ENCODE measurements around the gene GLOD4.
A peak's percentile ranks its signal among the peaks of the same experiment; 100 is the strongest.
"Not testable (repeated sequence)": the region's sequence is repeated elsewhere in the genome, so short reads cannot be mapped to it uniquely, and the experiment has no call there.

Gene GLOD4

DNA sequence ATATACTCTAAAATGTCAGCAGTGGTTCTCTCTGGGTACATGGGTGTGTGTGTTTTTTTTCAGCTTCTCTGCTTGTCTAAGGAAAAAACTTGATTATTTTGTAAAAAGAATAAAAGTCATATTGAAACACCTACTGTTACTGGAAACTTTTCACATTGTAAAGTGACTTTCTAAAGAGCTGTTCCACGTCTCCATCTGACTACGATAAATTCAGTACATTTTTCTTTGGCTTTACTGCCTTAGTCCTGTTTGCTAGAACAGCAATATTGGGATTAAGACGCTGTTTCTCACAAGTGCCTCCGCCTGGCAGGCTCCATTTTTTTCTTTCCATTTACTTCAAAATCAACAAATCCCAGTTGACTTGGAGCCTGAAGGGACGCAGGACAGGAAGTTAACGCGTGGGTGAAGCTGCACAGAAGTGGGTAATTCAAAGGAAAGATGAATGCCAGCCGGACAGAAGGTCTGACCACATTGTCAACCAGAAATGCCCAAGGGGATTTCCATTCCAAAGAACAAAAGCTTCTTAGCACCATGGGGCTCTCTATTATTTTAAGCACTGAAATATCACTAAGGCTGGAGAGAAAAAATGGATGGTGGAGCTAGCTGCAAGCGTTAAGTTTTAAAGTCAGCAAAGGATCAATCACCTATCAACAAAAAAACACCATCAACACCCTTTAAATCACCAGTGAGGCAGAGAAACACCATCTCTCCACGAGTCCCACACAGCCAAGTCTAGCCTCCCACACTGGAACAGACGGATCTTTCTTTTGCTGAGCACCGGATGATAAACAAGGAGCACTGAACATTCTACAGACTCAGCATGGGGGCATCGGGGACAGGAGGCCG is 8.4 kb downstream of the GLOD4 start:
- DNase-seq (ENCODE audit: low spot score) = no peak

DNA sequence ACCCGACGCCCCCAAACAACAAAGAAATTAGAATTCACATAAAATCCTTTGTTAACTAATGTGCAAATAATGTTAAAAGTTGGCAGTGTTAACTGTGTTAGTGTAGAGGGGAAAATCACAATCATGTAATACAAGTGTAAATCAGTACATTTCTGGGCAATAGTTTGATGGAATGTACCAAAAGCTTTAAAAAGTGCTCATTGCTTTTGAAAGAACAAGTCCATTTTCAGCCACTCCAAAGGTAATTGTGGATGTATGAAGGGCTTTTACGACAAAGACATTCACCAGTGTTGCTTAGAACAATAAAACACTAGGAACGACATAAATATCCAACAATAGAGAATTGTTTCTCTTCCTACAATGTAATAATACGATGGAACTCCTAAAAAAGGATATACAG is 9.1 kb downstream of the GLOD4 start:
- DNase-seq (ENCODE audit: low spot score) = peak; percentile 17

DNA sequence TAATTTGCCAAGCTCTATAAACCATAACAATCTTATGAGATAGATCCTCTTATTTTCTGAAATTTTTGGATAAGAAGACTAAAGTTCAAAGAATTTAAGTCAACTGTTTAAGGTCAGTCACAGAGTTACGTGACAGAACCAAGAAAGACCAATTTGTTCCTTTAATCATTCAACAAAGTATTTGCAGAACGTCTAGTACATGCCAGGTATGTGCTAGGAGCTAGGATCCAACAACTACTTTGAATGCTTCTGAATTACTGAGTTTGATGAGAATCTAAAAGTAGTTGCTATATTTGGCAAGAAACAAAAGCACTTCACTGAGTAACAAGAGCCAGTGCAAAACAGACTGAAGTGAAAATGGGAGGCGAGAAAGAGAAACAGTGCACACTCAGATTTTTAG is 15.0 kb downstream of the GLOD4 start:
- DNase-seq (ENCODE audit: low spot score) = no peak

DNA sequence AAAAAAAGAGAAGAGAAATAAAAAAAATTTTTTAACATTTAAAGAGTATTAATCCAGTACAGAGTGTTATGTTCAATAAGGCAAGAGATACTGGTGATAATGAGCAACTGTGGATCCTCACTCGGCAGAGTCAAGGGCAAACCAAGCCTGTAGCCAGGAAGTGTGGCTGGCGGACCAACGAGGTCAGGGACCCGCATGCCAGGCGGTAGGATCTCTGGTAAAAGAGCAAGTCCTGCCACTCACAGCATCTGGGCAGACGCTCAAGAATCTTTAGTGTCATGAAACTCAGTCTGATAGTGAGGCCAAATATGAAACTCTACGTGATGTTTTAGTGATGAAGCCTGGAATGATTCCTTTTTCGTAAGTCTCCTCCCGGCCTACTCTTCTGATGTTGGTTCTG is 21.7 kb downstream of the GLOD4 start:
- no peak for DNase-seq (ENCODE audit: low spot score)

DNA sequence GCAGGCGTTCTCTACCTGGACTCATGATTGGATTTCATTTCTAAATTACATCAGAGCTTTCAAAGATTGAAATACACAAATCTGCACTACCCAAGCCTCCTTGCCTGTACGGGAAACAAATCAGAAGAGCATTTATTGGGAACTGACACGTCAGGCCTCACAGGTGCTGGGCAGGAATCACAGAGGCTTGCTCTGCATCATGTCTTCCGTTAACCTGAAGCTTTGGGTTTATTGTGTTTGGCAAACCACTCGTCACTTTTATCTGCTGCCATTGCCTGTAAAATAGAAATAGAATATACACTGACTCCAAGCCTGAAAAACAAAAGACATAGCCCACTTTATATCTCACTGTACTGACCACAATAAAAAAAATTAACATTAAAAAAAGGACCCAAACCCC is 22.1 kb downstream of the GLOD4 start:
- no peak for DNase-seq (ENCODE audit: low spot score)

DNA sequence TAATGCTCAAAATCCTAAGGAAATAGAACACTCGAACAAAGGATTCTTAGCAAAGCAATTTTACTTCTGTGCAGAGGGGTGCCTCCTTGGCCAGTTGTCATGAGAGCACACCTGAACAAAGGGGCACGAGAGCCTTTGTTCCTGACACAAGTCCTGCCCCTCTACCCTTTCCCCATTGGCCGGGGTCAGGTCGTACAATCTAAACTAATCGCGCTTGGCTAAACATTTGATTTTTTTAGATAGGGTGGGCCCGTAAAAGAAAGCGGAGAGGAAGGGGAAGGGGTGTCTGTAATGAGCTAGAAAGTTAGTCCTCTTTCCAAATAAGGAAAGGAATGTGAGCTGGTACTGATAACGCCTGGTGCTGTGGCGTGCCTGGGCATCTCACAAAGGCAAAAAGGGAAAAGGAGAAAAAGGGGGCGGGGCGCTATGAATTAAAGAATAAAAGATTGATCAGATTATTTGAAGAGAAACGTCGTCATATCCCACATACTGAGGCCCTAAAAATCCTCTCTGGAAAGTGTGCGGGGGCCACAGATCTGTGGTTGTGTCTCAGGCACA is 26.0 kb downstream of the GLOD4 start:
- not testable (repeated sequence) for DNase-seq (ENCODE audit: low spot score)

DNA sequence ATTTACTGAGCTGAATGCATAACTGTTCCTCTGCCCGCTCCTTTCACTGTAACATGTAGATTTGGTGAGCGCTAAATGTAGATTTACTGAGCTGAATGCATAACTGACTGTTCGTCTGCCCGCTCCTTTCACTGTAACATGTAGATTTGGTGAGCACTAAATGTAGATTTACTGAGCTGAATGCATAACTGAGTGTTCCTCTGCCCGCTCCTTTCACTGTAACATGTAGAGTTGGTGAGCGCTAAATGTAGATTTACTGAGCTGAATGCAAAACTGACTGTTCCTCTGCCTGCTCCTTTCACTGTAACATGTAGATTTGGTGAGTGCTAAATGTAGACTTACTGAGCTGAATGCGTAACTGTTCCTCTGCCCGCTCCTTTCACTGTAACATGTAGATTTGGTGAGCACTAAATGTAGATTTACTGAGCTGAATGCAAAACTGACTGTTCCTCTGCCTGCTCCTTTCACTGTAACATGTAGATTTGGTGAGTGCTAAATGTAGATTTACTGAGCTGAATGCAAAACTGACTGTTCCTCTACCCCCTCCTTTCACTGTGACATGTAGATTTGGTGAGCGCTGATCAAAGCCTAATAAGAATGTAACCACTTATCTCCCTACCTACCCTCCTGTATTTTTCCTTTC is 26.6 kb downstream of the GLOD4 start:
- DNase-seq (ENCODE audit: low spot score) = not testable (repeated sequence)

DNA sequence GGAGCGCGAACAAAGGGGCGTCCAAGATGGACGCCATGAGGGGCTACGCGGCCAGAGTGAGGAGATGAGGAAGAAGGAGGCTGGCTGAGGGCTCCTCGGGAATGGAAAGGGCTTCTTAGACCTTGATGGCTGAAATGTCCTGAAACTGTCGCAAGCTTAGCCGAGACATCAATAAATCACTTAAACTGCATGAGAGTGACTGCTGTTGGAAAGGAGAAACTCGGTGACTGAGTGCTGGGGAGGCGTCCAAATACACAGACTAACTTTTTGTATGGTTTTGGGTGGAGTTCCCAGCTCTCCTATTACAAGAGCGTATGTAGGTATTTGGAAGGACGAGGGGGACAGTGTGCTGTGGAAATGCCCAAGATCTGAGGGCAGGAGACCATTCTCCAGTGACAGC is 28.7 kb downstream of the GLOD4 start:
- DNase-seq (ENCODE audit: low spot score) = no peak

DNA sequence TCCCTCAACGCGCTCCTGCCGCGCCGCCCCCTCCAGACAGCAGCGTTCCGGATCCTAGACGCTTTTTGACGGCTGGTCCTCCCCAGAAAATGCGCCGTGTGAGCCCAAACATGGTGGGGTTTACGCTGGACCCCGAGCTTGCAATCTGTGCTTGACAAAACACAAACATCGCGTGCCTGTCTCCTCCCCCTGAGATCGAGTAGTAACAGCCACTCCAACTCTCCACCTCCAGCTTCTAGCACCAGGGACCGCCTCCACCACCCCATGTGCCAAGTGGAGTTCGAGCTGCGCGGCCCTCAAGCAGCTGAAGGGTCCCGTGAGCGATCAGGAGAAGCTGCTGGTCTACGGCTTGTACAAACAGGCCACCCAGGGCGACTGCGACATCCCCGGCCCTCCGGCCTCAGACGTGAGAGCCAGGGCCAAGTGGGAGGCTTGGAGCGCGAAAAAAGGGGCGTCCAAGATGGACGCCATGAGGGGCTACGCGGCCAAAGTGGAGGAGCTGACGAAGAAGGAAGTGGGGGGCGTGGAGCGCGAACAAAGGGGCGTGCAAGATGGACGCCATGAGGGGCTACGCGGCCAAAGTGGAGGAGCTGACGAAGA is 29.4 kb downstream of the GLOD4 start:
- DNase-seq (ENCODE audit: low spot score) = no peak

DNA sequence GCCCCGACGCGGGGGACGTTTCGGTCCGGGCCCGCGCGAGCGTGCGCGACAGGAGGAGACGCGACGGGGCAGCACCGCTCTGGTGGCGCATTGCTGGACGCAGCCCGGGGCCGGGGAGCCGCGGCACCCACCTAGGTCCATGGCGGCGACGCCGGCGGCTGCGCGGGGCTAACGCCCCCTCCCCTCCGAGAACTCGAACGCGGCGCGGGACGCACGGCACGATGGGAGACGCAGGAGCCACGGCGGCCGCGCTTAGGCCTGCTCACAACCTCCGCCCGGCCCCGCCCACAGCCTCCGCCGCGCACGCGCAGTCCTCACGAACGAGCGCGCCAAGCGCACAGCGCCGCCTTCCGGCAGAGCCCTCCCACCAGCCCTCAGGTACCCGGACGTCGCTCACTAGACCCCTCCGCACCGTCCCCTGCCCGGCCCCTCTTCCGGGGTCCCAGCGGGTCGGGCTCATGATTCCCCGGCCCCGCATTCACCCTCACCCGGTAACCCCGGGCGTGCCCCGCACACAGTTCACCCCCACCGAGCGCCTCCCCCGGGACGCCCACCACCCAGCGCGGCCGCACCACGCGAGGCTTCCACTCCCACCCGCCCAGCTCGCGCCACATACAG is 30.0 kb downstream of the GLOD4 start, which contains the start of gene GEMIN4:
GEMIN4 (minus strand) TSS at position 263 of the 618 bp plus-strand sequence; CDS start at position 141, 122 bp downstream.
- peak; percentile 76 for DNase-seq (ENCODE audit: low spot score)

DNA sequence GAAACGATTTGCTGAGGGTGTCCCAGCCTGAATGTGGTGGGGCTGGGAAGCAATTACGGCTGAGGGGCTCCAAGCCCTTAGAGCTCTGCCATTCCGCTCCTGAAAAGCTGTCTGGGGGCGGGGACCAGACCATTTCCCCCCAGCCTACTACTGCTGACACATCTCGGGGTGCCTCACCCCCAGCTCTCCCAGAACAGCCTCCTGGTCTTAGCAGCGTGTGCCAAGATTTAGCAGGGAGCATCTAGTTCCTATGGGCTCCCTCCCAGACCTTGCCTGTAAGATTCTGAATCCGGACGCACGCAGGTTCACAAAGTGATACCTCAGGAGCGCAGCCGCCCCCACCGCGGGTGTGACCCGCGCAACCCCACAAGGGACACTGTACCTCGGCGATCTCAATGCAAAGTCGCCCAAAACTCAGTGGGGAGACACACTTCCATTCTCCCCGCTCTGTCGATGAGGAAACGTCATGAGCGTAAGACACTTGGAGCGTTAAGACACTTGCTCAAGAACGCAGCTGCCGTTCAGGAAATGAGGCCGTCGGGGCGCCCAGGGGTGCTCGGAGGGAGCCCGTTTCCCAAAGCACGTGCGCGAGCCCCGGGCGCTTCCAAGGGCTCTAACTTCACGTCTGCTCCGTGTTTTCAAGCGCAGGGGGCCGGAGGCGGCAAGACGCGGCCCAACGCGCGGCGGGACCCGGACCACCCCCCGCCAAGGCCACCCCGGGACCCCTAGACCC is 30.6 kb downstream of the GLOD4 start:
- DNase-seq (ENCODE audit: low spot score) = no peak

DNA sequence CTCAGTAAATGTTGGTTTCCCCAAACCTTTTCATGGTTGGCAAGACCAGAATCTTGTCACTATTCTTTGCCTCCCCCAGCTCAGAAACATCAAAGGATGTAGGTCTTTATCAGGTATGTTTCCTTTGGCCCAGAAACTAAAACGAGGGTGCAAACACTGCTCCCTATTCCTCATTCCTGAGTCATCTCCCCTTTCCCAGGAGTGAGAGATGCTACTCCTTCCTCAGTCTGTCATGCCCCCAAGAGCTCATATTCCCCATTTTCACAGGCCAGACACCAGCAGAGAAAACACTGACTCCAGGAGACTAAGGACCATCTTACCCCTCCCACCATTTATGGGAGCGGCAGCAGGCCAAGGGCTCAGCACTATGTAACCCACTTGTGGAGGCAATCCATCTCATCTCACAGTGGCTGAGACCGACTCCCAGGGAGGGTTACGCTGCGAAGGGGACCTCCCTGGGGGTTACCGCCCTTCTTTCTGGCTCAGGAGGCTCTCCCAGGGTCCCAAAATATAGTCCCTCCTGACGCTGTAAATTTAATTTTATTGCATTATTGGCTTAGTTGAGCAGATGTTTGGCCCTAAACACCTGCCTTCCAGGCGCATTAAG is 31.5 kb downstream of the GLOD4 start:
- no peak for DNase-seq (ENCODE audit: low spot score)

DNA sequence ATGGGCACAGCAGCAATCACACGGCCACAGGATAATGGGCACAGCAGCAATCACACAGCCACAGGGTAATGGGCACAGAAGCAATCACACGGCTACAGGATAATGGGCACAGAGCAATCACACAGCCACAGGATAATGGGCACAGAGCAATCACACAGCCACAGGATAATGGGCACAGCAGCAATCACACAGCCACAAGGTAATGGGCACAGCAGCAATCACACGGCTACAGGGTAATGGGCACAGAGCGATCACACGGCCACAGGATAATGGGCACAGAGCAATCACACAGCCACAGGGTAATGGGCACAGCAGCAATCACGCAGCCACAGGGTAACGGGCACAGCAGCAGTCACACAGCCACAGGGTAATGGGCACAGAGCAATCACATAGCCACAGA is 32.7 kb downstream of the GLOD4 start:
- DNase-seq (ENCODE audit: low spot score) = not testable (repeated sequence)

DNA sequence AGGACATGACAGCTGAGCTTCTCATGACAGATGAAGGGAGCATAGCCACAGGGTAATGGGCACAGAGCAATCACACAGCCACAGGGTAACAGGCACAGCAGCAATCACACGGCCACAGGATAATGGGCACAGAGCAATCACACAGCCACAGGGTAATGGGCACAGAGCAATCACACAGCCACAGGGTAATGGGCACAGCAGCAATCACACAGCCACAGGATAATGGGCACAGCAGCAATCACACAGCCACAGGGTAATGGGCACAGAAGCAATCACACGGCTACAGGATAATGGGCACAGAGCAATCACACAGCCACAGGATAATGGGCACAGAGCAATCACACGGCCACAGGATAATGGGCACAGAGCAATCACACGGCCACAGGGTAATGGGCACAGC is 33.5 kb downstream of the GLOD4 start:
- DNase-seq (ENCODE audit: low spot score) = not testable (repeated sequence)

DNA sequence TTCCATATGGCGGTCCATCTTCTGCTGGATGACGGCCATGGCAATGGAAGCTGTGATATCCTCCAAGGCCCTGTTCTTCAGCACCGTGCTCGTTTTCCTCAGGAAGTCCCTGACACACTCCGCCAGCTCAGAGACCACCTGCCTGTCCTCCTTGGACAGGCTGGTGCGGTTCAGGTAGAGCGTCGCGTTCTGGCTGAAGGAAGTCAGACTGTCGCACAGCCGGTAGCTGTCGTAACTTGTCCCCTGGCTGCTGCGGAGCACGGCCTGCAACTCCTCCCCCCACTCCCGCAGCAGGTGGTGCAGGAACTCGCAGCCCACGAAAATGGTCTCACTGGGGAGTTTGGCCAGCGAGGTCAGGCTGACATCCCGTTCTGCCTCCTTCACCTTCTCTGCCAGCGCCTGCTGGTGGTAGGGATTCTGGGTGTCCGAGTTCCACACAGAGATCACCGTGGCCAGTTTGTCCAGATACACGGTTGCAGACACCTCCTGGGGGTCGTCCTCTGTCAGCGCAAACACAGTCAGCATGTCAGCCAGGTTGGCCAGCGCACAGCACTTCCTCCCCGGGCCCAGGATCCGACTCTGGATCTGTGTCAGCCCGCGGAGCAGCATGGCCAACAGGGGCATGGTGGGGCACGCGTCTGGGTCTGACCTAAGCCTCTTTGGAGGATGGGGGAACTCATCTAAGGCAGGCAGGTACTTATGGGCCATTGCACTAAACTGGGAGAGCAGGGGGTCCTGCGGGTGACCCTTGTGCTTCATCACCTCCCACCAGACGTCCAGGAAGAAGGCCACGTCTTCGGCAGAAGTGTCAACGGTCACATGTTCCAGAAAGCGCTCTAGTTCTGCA is 35.1 kb downstream of the GLOD4 start:
- DNase-seq (ENCODE audit: low spot score) = no peak

DNA sequence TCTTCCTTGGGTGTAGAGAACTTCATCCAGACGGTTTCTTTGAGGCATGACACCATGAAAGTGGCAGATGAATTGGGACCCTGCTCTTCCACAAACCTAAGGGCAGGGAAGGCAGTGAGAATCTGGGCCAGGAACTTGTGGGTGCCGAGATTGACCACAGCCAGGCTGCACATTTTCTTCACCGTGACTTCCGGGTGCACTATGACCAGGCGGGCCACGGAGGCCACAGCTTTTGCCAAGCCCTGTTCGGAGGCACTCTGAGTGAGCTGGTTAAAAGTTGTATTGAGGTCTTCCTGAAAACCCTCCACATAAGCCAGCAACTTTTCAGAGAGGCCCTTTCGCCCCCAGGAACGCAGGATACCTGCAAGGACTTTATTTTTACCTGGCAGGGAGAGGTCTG is 35.9 kb downstream of the GLOD4 start:
- no peak for DNase-seq (ENCODE audit: low spot score)

DNA sequence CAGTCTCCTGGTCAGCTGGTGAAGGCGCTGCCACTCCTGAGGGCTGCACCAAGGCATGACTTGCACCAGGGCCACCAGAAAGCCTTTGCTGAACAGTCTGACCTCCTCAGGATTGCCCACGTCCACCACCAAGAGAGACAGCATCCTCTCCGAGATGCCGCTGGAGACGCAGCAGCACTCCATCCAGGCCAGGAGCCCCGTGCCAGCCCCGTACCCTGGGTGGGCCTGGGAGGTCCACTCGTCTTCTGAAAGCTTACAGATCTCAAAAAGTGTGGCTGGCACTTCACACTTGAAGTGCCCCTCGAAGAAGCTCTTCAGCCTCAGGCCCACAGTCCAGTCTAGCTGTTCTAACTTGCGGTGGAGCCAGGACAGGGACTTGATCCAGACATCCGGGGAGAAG is 36.7 kb downstream of the GLOD4 start:
- no peak for DNase-seq (ENCODE audit: low spot score)

DNA sequence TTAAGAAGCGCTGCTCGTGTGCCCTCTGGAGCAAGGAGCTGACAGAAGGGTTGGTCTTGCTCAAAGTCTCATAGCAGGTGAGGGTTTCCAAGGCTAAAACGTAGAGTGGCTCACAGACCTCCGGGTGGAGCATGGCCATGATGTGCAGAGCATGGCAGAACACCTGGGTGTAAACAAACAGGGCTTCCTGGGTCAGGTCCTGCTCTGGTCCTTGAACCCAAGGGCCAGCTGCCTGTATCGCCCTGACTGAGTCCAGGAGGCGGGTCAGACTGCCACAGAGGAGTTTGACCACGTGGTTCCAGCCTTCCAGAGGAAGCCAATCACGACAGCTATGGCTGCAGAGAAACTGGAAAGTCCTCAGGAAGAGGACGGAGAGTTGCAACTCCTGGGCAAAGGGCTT is 37.1 kb downstream of the GLOD4 start:
- DNase-seq (ENCODE audit: low spot score) = no peak

DNA sequence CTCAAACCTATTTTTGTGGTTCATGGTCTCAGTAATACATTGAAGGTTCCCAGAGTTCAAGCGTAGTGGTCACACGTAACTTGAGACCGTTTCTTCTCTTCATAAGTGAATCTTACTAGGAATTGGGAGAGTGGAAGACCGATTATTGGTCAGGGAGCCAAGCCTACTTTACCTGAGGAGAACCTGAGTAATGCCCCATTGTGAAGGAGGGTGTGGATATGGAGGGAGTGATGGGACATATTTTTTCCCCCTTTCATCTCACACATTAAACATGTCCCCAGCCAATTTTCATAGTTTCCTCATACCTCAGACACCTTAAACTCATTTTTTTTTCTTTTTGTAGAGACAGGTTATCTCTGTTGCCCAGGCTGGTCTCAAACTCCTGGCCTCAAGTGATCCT is 38.9 kb downstream of the GLOD4 start:
- DNase-seq (ENCODE audit: low spot score) = no peak

DNA sequence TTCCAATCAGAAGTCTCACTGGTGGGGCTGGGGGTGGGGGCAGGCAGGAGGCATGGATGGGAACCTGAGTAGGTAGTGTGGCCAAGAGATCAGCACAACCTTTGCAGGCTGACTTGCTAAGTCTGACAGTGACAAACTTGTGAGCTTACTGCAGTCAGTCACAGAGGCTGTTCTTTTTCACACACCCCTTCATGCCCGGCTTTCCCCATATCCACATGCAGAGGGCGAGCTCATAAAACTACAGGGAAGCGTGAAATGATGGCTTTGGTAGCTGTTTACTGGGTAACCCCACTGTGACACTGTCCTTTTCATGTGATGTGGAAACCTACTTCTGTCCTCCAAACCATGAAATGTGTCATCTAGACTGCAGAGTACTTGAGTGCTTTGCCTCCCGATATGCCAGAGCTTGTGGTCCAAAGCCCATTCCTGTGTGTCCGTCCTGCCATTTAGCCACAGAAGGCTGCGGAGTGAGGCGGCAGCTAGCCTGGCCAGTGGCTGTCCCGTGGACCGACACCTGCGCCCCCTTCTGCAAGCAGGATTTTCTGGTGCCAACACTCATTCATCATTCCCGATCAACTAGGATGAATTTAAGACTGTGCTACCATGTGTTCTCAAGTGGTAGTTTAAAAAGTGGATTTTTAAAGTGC is 39.8 kb downstream of the GLOD4 start:
- DNase-seq (ENCODE audit: low spot score) = no peak

Data from pons (tissue), 1 donor.